HepG2 (cell line): ENCODE results near the gene LTB4R. TPM values are rescaled to one million over a fixed set of nuclear protein-coding genes. Genes with fewer than 3 reads are reported as not detected.

ENCODE experiments used
- AGO1 ChIP-seq: fragments of 200-400 bp; formaldehyde crosslinking; IDR thresholded peaks from 2 replicates; pipeline ENCODE4 v1.6.1; 2017; ENCODE audit warnings: mild to moderate bottlenecking, low read depth, low read length, moderate library complexity; ENCODE audit not compliant: poor library complexity, severe bottlenecking
- DMTF1 ChIP-seq: sonication (generic); formaldehyde crosslinking; IDR thresholded peaks from 2 replicates; pipeline ENCODE4 v1.4.0; 2020; ENCODE audit warnings: mild to moderate bottlenecking, missing genetic modification reagents
- GABPB1 ChIP-seq: IDR thresholded peaks from 2 replicates; pipeline ENCODE4 v1.6.1; 2016; ENCODE audit warnings: mild to moderate bottlenecking, missing genetic modification reagents, moderate library complexity, missing compliant biosample characterization
- HOXA3 ChIP-seq: sonication (generic); formaldehyde crosslinking; IDR thresholded peaks from 2 replicates; pipeline ENCODE4 v1.5.0; 2020; ENCODE audit warnings: missing genetic modification reagents
- JDP2 ChIP-seq: sonication (generic); formaldehyde crosslinking; IDR thresholded peaks from 2 replicates; pipeline ENCODE4 v1.8.1; 2022; ENCODE audit warnings: missing genetic modification reagents, borderline replicate concordance
- MTF2 ChIP-seq: sonication (generic); formaldehyde crosslinking; IDR thresholded peaks from 2 replicates; pipeline ENCODE4 v1.5.0; 2020; ENCODE audit warnings: missing genetic modification reagents, borderline replicate concordance
- NFE2L1 ChIP-seq: sonication (generic); formaldehyde crosslinking; IDR thresholded peaks from 2 replicates; pipeline ENCODE4 v1.4.0; 2020; ENCODE audit warnings: missing genetic modification reagents, mild to moderate bottlenecking, borderline replicate concordance
- NFYB ChIP-seq: sonication (generic); formaldehyde crosslinking; IDR thresholded peaks from 2 replicates; pipeline ENCODE4 v1.4.0; 2020; ENCODE audit warnings: missing genetic modification reagents
- PRDM10 ChIP-seq: sonication (generic); formaldehyde crosslinking; IDR thresholded peaks from 2 replicates; pipeline ENCODE4 v1.4.0; 2020; ENCODE audit warnings: low read depth, missing genetic modification reagents
- RFX1 ChIP-seq: fragments of 450-650 bp; IDR thresholded peaks from 2 replicates; pipeline ENCODE4 v1.6.1; 2017
- SNRNP70 ChIP-seq: fragments of 200-400 bp; formaldehyde crosslinking; IDR thresholded peaks from 2 replicates; pipeline ENCODE4 v1.6.1; 2017; ENCODE audit warnings: mild to moderate bottlenecking, low read depth, low read length, moderate library complexity
- ZFX ChIP-seq: sonication (generic); formaldehyde crosslinking; IDR thresholded peaks from 2 replicates; pipeline ENCODE4 v1.4.0; 2020; ENCODE audit warnings: mild to moderate bottlenecking, low read depth, missing genetic modification reagents, moderate library complexity
- ZNF280B ChIP-seq: sonication (generic); formaldehyde crosslinking; IDR thresholded peaks from 2 replicates; pipeline ENCODE4 v1.5.0; 2020; ENCODE audit warnings: missing genetic modification reagents, mild to moderate bottlenecking, borderline replicate concordance
- ZNF468 ChIP-seq: sonication (generic); formaldehyde crosslinking; IDR thresholded peaks from 2 replicates; pipeline ENCODE4 v1.8.0; 2022; ENCODE audit warnings: mild to moderate bottlenecking, moderate library complexity, missing genetic modification reagents
- ZNF629 ChIP-seq: sonication (generic); formaldehyde crosslinking; conservative IDR thresholded peaks from 2 replicates; pipeline ENCODE4 v1.5.0; 2020; ENCODE audit warnings: missing genetic modification reagents
- ZNF644 ChIP-seq: IDR thresholded peaks from 2 replicates; pipeline ENCODE4 v1.6.1; 2016; ENCODE audit warnings: low read depth
- ZNF652 ChIP-seq: IDR thresholded peaks from 2 replicates; pipeline ENCODE4 v1.6.1; 2016; ENCODE audit warnings: low read depth, borderline replicate concordance
- ZSCAN25 ChIP-seq: sonication (generic); formaldehyde crosslinking; IDR thresholded peaks from 2 replicates; pipeline ENCODE4 v1.8.0; 2022; ENCODE audit warnings: mild to moderate bottlenecking, missing genetic modification reagents
- ZSCAN30 ChIP-seq: sonication (generic); formaldehyde crosslinking; IDR thresholded peaks from 2 replicates; pipeline ENCODE4 v1.5.0; 2020; ENCODE audit warnings: mild to moderate bottlenecking, missing genetic modification reagents
- polyA plus RNA-seq, 8 experiments: library from polyadenylated mRNA; depleted of rRNA in 3 of 8; stranded (reverse) in 7 of 8; unstranded in 1 of 8; fragments of >200 nt; fragmentation: Illumina TruSeq in 4 of 8; extraction: Trizol in 4 of 8; gene quantifications; 2 replicates each; pipeline versions ENCODE4 v1.2.1 to v1.2.3, GENCODE V29; 2011 to 2016; ENCODE audit warnings: low read depth in 4 of 8, missing spikeins in 1 of 8, mixed read lengths in 1 of 8; ENCODE audit not compliant: insufficient read depth in 1 of 8
- total RNA-seq, 5 experiments: library from RNA; depleted of rRNA; stranded (reverse); fragments of >200 nt; fragmentation: Illumina TruSeq; extraction: Trizol; gene quantifications; 2 replicates each; pipeline ENCODE4 v1.2.3, GENCODE V29; 2016; ENCODE audit warnings: low read depth in 1 of 5
- TF ChIP-seq, protein P1 (sequence below): sonication (generic); formaldehyde crosslinking; IDR thresholded peaks from 2 replicates; pipeline ENCODE4 v1.5.0; 2020; ENCODE audit warnings: mild to moderate bottlenecking, missing genetic modification reagents, moderate library complexity

The LTB4R gene
- total and polyA plus RNA-seq, 2 of the 13 experiments (the other 11 are each of a cell fraction or from before 2014, with no cell fraction given): 3.2 to 8.2 TPM

GRCh38 chr14:24366721-24367513, 55.6 kb downstream of the LTB4R start (continued):
- peak; percentile 60 for TF ChIP-seq GABPB1 (CRISPR knock-in tag)
- TF ChIP-seq NFYB: no peak
- TF ChIP-seq ZNF280B (CRISPR knock-in tag): 0 out of 2 replicates have a peak, but pooled peaks have one; percentile 63
- no peak for TF ChIP-seq ZSCAN30
- no peak for TF ChIP-seq JDP2
- TF ChIP-seq DMTF1 (CRISPR knock-in tag): no peak
- TF ChIP-seq, protein P1, sequence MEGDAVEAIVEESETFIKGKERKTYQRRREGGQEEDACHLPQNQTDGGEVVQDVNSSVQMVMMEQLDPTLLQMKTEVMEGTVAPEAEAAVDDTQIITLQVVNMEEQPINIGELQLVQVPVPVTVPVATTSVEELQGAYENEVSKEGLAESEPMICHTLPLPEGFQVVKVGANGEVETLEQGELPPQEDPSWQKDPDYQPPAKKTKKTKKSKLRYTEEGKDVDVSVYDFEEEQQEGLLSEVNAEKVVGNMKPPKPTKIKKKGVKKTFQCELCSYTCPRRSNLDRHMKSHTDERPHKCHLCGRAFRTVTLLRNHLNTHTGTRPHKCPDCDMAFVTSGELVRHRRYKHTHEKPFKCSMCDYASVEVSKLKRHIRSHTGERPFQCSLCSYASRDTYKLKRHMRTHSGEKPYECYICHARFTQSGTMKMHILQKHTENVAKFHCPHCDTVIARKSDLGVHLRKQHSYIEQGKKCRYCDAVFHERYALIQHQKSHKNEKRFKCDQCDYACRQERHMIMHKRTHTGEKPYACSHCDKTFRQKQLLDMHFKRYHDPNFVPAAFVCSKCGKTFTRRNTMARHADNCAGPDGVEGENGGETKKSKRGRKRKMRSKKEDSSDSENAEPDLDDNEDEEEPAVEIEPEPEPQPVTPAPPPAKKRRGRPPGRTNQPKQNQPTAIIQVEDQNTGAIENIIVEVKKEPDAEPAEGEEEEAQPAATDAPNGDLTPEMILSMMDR: no peak; the same call in 1 of the 2 replicates
- no peak for TF ChIP-seq PRDM10 (CRISPR knock-in tag)
- TF ChIP-seq ZNF652 (CRISPR knock-in tag): peak; percentile 98
- no peak for TF ChIP-seq ZNF629 (CRISPR knock-in tag)
- TF ChIP-seq ZFX (CRISPR knock-in tag): peak; percentile 92
- no peak for TF ChIP-seq ZNF644 (CRISPR knock-in tag)
- TF ChIP-seq SNRNP70: no peak
- no peak for TF ChIP-seq RFX1
- TF ChIP-seq NFE2L1 (CRISPR knock-in tag): 0 out of 2 replicates have a peak, but pooled peaks have one; percentile 77
- TF ChIP-seq ZNF468 (CRISPR knock-in tag): peak; percentile 76; the same call in 1 of the 2 replicates
- TF ChIP-seq AGO1: peak; percentile 11
- TF ChIP-seq ZSCAN25 (CRISPR knock-in tag): no peak
- peak; percentile 98 for TF ChIP-seq MTF2
- peak; percentile 16 for TF ChIP-seq HOXA3 (CRISPR knock-in tag)
